GM12873 (cell line): ENCODE measurements around the gene MYOZ2.

Source experiments
- TF ChIP-seq, protein P1 (sequence below): IDR thresholded peaks from 2 replicates; pipeline ENCODE4 v1.5.1; 2012; ENCODE audit warnings: low read depth, mild to moderate bottlenecking, moderate library complexity, low read length, control low read depth; ENCODE audit not compliant: insufficient read depth; ENCODE audit errors: missing control alignments

MYOZ2 gene

DNA sequence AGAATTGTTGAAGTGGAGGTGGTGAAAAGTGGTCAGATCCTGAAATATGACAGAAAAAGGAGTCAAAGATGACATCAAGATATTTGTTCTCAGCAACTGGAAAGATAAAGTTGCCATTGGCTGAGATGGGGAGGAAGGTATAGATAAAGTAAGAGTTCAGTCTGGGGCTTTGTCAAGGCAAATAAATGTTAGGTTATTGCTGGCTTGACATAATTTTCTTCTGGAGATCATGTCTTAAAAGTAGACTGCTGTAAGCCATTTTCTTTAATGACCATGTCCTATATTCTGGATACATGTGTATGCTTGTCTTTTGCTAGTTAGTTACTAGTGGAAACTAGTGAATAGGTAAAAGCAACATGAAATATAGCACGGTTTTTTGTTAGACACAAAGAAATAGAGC is 82.5 kb downstream of the MYOZ2 start:
- TF ChIP-seq, protein P1, sequence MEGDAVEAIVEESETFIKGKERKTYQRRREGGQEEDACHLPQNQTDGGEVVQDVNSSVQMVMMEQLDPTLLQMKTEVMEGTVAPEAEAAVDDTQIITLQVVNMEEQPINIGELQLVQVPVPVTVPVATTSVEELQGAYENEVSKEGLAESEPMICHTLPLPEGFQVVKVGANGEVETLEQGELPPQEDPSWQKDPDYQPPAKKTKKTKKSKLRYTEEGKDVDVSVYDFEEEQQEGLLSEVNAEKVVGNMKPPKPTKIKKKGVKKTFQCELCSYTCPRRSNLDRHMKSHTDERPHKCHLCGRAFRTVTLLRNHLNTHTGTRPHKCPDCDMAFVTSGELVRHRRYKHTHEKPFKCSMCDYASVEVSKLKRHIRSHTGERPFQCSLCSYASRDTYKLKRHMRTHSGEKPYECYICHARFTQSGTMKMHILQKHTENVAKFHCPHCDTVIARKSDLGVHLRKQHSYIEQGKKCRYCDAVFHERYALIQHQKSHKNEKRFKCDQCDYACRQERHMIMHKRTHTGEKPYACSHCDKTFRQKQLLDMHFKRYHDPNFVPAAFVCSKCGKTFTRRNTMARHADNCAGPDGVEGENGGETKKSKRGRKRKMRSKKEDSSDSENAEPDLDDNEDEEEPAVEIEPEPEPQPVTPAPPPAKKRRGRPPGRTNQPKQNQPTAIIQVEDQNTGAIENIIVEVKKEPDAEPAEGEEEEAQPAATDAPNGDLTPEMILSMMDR: no peak

DNA sequence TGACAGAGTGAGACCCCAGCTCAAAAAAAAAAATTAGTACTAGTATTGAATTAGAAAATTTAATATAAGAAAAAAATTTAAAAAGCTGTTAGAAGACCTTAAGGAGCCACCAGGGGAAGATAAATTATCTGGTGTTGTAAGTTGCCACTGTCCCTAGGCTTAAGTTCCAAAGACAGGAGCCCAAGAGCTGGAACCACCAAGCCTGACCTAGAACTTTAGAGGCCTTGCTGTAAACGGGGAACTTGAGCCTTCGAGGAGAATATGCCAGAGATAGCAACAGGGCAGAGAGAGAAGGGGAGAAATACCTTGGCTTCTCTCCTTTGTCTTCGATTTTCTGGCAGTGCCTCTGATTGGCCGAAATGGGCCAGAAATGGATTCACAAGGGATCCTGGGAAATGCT is 85.8 kb downstream of the MYOZ2 start:
- TF ChIP-seq, protein P1: no peak

DNA sequence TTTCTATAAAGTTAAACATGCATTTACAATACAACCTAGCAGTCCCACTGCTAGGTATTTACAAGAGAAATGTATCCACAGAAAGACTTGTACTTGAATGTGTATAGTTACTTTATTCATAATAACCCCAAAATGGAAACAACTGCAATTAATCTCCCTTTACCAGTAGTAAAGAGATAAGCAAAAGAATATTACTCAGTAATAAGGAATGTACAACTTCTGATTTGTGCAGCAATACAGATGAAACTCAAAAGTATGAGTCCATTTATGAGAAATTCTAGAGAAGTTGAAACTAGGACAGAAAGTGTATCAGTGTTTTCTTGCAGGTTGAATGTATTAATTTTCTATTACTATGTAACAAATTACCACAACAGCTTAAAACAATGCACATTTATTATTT is 92.1 kb downstream of the MYOZ2 start:
- TF ChIP-seq, protein P1: no peak

DNA sequence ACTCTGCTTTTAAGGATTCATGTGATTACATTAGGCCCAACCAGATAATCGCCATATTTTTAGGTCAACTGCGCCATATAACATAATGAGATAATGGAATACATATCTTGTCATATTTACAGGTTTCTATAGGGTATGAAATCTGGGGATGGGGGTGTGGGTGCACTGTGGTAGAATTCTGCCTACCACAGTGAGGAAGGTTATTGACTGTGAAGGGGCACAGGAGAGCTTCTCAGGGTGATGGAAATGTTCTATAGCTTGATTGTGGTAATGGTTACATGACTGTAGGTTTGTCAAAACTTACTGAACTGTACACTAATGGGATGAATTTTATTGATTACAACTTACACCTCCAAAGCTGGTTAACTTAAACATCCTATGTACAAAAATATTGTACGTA is 92.8 kb downstream of the MYOZ2 start:
- TF ChIP-seq, protein P1: no peak

DNA sequence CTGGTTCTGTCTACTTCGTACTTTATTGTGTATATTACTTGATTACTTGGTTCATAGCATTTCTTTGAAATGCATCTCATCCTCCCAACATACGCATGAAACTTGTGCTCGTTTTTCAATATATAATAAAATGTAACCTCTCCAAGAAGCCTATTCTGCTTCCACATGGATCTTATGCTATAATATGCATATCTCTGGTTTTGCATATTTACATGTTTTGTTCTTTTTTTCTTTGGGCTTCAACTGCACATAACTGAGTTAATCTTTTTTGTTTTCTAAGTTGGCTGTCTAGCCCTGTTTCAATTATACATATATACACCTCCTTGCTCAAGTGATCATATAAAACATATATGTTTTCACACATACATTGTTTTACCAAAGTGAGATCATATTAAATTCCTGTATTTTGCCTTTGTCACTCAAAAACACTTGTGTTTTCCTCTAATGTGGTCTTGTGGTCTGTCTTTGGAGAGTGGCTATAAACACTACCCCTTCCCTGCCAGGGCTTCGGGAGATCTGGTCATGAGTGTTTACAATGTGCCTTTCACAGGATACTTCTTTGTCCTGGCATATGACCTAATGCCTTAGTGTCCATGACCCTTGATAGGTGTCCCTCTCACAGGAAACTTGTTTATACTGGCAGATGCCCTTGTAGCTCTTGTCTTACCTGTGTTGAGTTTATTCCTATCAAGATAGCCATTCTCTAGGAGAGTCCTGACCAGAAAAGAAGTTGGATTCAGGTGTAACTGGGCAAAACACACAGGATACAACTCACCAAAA is 94.5 kb downstream of the MYOZ2 start:
- TF ChIP-seq, protein P1: no peak

DNA sequence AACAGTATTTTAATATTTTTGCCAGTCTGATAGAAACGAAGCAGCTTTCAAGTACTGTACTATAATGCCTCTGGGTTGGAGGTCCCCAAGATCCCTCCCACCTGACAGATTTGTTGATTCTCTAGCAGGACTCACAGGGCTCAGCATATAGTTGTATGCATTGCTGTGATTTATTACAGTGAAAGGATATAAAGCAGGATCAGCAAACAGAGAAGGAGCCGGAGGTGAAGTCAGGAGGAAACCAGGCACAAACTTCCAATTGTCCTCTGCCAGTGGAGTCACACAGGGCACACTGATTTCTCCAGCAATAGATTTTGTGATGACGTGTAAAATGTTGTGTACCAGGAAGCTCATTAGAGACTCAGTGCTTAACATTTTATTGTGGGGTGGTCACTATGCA is 95.9 kb downstream of the MYOZ2 start:
- TF ChIP-seq, protein P1: no peak

DNA sequence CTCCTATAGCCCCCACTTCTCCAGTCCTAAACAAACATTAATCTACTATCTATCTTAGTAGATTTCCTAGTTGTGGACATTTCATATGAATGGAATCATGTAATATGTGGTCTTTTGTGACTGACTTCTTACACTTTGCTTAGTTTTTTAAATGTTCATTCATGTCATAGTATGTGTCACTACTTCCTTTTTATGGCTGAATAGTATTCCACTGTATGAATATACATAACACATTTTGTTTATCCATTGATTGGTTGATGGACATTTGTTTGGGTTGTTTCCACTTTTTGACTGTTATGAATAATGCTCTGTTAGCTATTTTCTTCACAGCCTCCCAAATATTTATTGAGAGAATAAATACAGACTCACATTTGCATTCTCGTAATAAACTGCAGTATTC is 96.7 kb downstream of the MYOZ2 start:
- TF ChIP-seq, protein P1: no peak
